Type B pancreatic cell (in vitro differentiated cells): Measurements from ENCODE around the gene DCLRE1B. TPM values are rescaled to one million over a fixed set of nuclear protein-coding genes. Genes with fewer than 3 reads are reported as not detected.

ENCODE experiments used
- DNase-seq: peaks from one replicate; pipeline ENCODE4 v3.0.0; 2021; ENCODE audit warnings: mixed read lengths; ENCODE audit not compliant: unreplicated experiment; ENCODE audit errors: extremely low spot score
- H3K27ac Mint-ChIP-seq: 2 replicates; pipeline ENCODE4 v1.8.0; 2021; ENCODE audit warnings: mild to moderate bottlenecking, mixed read lengths
- H3K27me3 Mint-ChIP-seq: 2 replicates; pipeline ENCODE4 v1.8.0; 2021; ENCODE audit warnings: mixed read lengths
- H3K36me3 Mint-ChIP-seq: 2 replicates; pipeline ENCODE4 v1.8.0; 2021; ENCODE audit warnings: mixed read lengths
- H3K4me1 Mint-ChIP-seq: one replicate; pipeline ENCODE4 v1.8.0; 2021; ENCODE audit warnings: mixed read lengths; ENCODE audit not compliant: unreplicated experiment
- H3K4me3 Mint-ChIP-seq: 2 replicates; pipeline ENCODE4 v1.8.0; 2021; ENCODE audit warnings: mild to moderate bottlenecking, mixed read lengths
- H3K9me3 Mint-ChIP-seq: 2 replicates; pipeline ENCODE4 v1.8.0; 2021; ENCODE audit warnings: mixed read lengths
- total RNA-seq: library from RNA; stranded (reverse); gene quantifications from 2 replicates; pipeline ENCODE4 v1.2.1, GENCODE V29; 2021; ENCODE audit warnings: low replicate concordance
- TF ChIP-seq, protein P1 (sequence below): fragments of 200-600 bp; sonication (generic); conservative IDR thresholded peaks from 2 replicates; pipeline ENCODE4 v1.5.0; 2021; ENCODE audit warnings: antibody characterized with exemption, mild to moderate bottlenecking

The DCLRE1B gene
- total RNA-seq, 1 donor from 2014 or later: 16.0 TPM

GRCh38 chr1:113934511-113935055 is 29.5 kb downstream of the DCLRE1B start:
- Mint-ChIP-seq H3K4me3 (no peak overlapping the region), H3K27ac (no peak overlapping the region), H3K4me1 (peaks cover 45% of the 10 kb centered on the region), H3K9me3 (no peaks in the 10 kb centered on the region), H3K27me3 (no peaks in the 10 kb centered on the region), H3K36me3 (no peaks in the 10 kb centered on the region)
- DNase-seq: no peak
- TF ChIP-seq, protein P1, sequence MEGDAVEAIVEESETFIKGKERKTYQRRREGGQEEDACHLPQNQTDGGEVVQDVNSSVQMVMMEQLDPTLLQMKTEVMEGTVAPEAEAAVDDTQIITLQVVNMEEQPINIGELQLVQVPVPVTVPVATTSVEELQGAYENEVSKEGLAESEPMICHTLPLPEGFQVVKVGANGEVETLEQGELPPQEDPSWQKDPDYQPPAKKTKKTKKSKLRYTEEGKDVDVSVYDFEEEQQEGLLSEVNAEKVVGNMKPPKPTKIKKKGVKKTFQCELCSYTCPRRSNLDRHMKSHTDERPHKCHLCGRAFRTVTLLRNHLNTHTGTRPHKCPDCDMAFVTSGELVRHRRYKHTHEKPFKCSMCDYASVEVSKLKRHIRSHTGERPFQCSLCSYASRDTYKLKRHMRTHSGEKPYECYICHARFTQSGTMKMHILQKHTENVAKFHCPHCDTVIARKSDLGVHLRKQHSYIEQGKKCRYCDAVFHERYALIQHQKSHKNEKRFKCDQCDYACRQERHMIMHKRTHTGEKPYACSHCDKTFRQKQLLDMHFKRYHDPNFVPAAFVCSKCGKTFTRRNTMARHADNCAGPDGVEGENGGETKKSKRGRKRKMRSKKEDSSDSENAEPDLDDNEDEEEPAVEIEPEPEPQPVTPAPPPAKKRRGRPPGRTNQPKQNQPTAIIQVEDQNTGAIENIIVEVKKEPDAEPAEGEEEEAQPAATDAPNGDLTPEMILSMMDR: no peak

- Mint-ChIP-seq H3K4me1 (peaks cover 45% of the 10 kb centered on the region), H3K4me3 (no peak overlapping the region), H3K36me3 (no peaks in the 10 kb centered on the region), H3K27me3 (no peaks in the 10 kb centered on the region), H3K27ac (no peak overlapping the region), H3K9me3 (no peaks in the 10 kb centered on the region)
- TF ChIP-seq, protein P1: no peak
- DNase-seq: no peak
Observed at GRCh38 chr1:113935176-113935575, 30.1 kb downstream of the DCLRE1B start.

DNA sequence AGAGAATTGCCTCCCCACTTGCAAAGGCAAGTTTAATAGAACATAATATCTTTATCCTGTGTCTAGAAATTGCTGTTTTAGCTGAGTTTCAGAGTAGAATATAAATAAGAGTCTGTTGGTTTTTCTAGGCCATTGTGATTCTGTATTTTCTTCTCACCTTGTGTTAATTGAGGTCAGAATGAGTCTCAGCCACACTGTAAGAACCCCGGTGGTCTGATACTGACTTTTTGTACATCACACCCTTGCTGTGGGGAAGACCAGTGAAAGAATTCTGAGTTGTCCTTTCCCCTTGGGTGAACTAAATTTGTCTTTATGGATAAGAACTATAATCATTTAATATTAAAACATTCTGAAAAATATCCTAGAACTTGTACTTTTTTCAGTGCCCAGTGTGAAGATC is 30.8 kb downstream of the DCLRE1B start:
- TF ChIP-seq, protein P1: no peak
- Mint-ChIP-seq H3K4me1 (peaks cover 42% of the 10 kb centered on the region), H3K36me3 (peaks cover 6% of the 10 kb centered on the region), H3K27me3 (no peaks in the 10 kb centered on the region), H3K4me3 (no peak overlapping the region), H3K9me3 (no peaks in the 10 kb centered on the region), H3K27ac (no peak overlapping the region)
- no peak for DNase-seq

DNA sequence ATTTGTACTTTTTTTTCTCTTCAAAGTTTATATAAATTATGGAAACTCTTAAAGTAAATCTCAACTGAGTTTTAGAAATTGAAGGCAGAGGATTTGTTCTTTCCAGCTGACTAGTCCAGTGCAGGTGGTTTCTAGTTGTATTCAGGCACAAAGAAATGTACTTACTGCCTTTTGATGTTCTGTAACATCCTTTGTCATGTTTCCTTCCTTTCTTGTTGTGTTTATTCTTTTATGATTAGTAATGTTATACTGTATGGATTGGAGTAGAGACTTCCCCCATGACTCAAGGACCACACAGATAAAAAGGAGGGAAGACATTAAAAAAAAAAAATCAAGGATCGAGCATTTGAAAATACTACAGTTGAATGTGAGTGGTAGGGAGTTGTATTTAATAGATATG is 32.0 kb downstream of the DCLRE1B start:
- no peaks in the 10 kb centered on the region for H3K27me3 Mint-ChIP-seq
- no peak overlapping the region for H3K4me3 Mint-ChIP-seq
- TF ChIP-seq, protein P1: no peak
- peaks cover 10% of the 10 kb centered on the region for H3K36me3 Mint-ChIP-seq
- H3K9me3 Mint-ChIP-seq: no peaks in the 10 kb centered on the region
- H3K27ac Mint-ChIP-seq: no peak overlapping the region
- no peak for DNase-seq
- peaks cover 31% of the 10 kb centered on the region for H3K4me1 Mint-ChIP-seq

GRCh38 chr1:113938192-113938591 is 33.1 kb downstream of the DCLRE1B start:
- Mint-ChIP-seq H3K27me3 (no peaks in the 10 kb centered on the region), H3K4me3 (no peak overlapping the region), H3K9me3 (peaks cover 2% of the 10 kb centered on the region), H3K27ac (no peak overlapping the region), H3K4me1 (peaks cover 24% of the 10 kb centered on the region), H3K36me3 (peaks cover 12% of the 10 kb centered on the region)
- no peak for DNase-seq
- TF ChIP-seq, protein P1: no peak
